OCI-LY3 (cell line): ENCODE measurements around the gene NOP14.
"Not testable (repeated sequence)": the region's sequence is repeated elsewhere in the genome, so short reads cannot be mapped to it uniquely, and the experiment has no call there.

Experiments
- H2AFZ ChIP-seq: fragments of 200-600, 300-600 bp; shearing (Covaris generic); 2 replicates; pipeline ENCODE4 v1.6.0; 2014; ENCODE audit warnings: antibody characterized with exemption, low read depth, low read length
- H3K27ac ChIP-seq: fragments of 200-600, 300-600 bp; sonication (generic); 2 replicates; pipeline ENCODE4 v1.5.1; 2014; ENCODE audit warnings: mild to moderate bottlenecking, low read length, moderate library complexity, mixed read lengths
- H3K27me3 ChIP-seq: fragments of 200-600, 300-600 bp; sonication (generic); 2 replicates; pipeline ENCODE4 v1.6.1; 2014; ENCODE audit warnings: low read depth, low read length, mixed read lengths
- H3K36me3 ChIP-seq: fragments of 200-600, 300-600 bp; sonication (generic); replicated peaks from 2 replicates; pipeline ENCODE3; 2014; ENCODE audit warnings: low read depth, low read length, mixed read lengths
- H3K4me1 ChIP-seq: fragments of 300-600, 200-600 bp; sonication (generic); 2 replicates; pipeline ENCODE4 v1.6.1; 2014; ENCODE audit warnings: low read length, mixed read lengths
- H3K4me2 ChIP-seq: fragments of 200-600, 300-600 bp; sonication (generic); 2 replicates; pipeline ENCODE4 v1.6.1; 2014; ENCODE audit warnings: low read length, mixed read lengths
- H3K4me3 ChIP-seq: fragments of 300-600, 200-600 bp; sonication (generic); 2 replicates; pipeline ENCODE4 v1.5.1; 2014; ENCODE audit warnings: antibody characterized with exemption, mild to moderate bottlenecking, low read length, moderate library complexity
- H3K79me2 ChIP-seq: fragments of 300-600, 200-600 bp; shearing (Covaris generic); 2 replicates; pipeline ENCODE4 v1.6.1; 2014; ENCODE audit warnings: mild to moderate bottlenecking, low read length, mixed read lengths
- H3K9ac ChIP-seq: fragments of 300-600, 200-600 bp; shearing (Covaris generic); 2 replicates; pipeline ENCODE4 v1.6.0; 2014; ENCODE audit warnings: mild to moderate bottlenecking, low read length, moderate library complexity
- H3K9me3 ChIP-seq: fragments of 200-600, 300-600 bp; shearing (Covaris generic); 2 replicates; pipeline ENCODE4 v1.6.1; 2014; ENCODE audit warnings: low read length, mixed read lengths; ENCODE audit not compliant: insufficient read depth
- H4K20me1 ChIP-seq: fragments of 200-600, 300-600 bp; sonication (generic); 2 replicates; pipeline ENCODE4 v1.6.1; 2016; ENCODE audit warnings: low read length, mixed read lengths; ENCODE audit not compliant: insufficient read depth
- EZH2phosphoT487 ChIP-seq: fragments of 200-600 bp; shearing (Covaris generic); IDR thresholded peaks from 2 replicates; pipeline ENCODE4 v1.6.1; 2018; ENCODE audit warnings: antibody characterized with exemption, mixed run types, low read depth
- TF ChIP-seq, protein P1 (sequence below): fragments of 200-600, 300-600 bp; sonication (generic); IDR thresholded peaks from 2 replicates; pipeline ENCODE4 v1.5.1; 2014; ENCODE audit warnings: antibody characterized with exemption, low read length, low read depth

Gene NOP14

DNA sequence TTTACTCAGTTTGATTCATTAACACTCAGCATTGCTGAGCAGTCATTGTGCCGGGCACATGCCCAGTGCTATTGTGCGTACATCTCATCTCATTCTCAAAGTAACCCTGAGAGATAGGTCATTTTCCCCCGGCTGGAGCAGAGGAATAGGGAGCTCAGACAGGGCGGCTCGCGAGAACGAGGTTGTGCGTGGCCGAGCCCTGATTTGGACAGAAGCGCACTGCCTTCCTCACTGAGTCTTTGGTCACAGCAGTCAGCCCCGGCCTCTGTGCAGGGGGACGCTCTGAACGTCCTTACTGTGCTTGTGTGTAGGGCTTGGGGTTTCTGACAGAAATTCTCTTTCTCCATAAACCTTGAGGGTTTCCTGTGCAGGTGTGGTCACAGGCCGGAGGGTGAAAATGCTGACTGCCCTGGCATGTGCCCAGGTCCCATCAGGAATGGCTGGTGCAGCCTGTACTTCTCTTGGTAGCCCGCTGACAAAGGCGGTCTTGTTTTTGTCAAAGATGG is 39.5 kb downstream of the NOP14 start:
- H3K4me2 ChIP-seq: no peak overlapping the region
- H3K79me2 ChIP-seq: no peaks in the 10 kb centered on the region
- H3K27ac ChIP-seq: no peak overlapping the region
- no peaks in the 10 kb centered on the region for H3K9me3 ChIP-seq
- H3K4me3 ChIP-seq: no peak overlapping the region
- no peaks in the 10 kb centered on the region for H3K27me3 ChIP-seq
- H2AFZ ChIP-seq: no peak overlapping the region
- TF ChIP-seq EZH2phosphoT487: no peak
- TF ChIP-seq, protein P1, sequence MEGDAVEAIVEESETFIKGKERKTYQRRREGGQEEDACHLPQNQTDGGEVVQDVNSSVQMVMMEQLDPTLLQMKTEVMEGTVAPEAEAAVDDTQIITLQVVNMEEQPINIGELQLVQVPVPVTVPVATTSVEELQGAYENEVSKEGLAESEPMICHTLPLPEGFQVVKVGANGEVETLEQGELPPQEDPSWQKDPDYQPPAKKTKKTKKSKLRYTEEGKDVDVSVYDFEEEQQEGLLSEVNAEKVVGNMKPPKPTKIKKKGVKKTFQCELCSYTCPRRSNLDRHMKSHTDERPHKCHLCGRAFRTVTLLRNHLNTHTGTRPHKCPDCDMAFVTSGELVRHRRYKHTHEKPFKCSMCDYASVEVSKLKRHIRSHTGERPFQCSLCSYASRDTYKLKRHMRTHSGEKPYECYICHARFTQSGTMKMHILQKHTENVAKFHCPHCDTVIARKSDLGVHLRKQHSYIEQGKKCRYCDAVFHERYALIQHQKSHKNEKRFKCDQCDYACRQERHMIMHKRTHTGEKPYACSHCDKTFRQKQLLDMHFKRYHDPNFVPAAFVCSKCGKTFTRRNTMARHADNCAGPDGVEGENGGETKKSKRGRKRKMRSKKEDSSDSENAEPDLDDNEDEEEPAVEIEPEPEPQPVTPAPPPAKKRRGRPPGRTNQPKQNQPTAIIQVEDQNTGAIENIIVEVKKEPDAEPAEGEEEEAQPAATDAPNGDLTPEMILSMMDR: no peak
- no peaks in the 10 kb centered on the region; the same call in 1 of the 2 replicates for H3K4me1 ChIP-seq
- H3K36me3 ChIP-seq: peaks cover 7% of the 10 kb centered on the region
- no peak overlapping the region for H3K9ac ChIP-seq
- no peaks in the 10 kb centered on the region for H4K20me1 ChIP-seq

DNA sequence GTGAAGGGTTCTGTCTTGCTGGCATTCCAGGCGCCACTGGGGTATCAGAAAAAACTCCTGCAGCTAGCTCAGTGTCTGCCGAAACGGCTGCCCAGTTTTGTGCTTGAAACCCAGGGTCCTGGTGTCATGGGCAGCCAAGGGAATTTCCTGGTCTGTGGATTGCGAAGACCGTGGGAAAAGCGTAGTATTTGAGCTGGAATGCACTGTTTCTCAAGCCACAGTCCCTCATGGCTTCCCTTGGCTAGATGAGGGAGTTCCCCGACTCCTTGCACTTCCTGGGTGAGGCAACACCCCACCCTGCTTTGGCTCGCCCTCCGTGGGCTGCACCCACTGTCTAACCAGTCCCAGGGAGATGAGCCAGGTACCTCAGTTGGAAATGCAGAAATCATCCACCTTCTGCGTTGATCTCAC is 40.1 kb downstream of the NOP14 start:
- Histone ChIP-seq H3K4me3 (no peak overlapping the region), H3K36me3 (peaks cover 7% of the 10 kb centered on the region), H3K9ac (no peak overlapping the region), H3K79me2 (no peaks in the 10 kb centered on the region), H3K4me1 (no peaks in the 10 kb centered on the region; the same call in 1 of the 2 replicates), H2AFZ (no peak overlapping the region), H3K27me3 (no peaks in the 10 kb centered on the region), H4K20me1 (no peaks in the 10 kb centered on the region), H3K9me3 (no peaks in the 10 kb centered on the region), H3K4me2 (no peak overlapping the region), H3K27ac (no peak overlapping the region)
- no peak for TF ChIP-seq EZH2phosphoT487
- TF ChIP-seq, protein P1: no peak

DNA sequence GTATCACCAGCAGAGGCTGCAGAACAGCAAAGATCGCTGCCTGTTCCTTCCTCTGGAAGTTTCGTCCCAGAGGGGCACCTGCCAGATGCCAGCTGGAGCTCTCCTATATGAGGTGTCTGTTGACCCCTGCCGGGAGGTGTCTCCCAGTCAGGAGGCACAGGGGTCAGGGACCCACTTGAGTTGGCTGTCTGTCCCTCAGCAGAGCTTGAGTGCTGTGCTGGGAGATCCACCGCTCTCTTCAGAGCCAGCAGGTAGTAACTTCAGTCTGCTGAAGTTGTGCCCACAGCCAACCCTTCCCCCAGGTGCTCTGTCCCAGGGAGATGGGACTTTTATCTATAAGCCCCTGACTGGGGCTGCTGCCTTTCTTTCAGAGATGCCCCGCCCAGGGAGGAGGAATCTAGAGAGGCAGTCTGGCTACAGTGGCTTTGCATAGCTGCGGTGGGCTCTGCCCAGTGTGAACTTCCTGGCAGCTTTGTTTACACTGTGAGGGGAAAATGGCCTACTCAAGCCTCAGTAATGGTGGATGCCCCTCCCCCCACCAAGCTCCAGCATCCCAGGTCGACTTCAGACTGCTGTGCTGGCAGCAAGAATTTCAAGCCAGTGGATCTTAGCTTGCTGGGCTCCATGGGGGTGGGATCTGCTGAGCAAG is 40.6 kb downstream of the NOP14 start:
- H2AFZ ChIP-seq, H3K9me3 ChIP-seq, H3K4me1 ChIP-seq, H4K20me1 ChIP-seq, H3K27ac ChIP-seq, H3K36me3 ChIP-seq, H3K4me3 ChIP-seq, H3K79me2 ChIP-seq, H3K9ac ChIP-seq, H3K27me3 ChIP-seq, H3K4me2 ChIP-seq: not testable (repeated sequence)

DNA sequence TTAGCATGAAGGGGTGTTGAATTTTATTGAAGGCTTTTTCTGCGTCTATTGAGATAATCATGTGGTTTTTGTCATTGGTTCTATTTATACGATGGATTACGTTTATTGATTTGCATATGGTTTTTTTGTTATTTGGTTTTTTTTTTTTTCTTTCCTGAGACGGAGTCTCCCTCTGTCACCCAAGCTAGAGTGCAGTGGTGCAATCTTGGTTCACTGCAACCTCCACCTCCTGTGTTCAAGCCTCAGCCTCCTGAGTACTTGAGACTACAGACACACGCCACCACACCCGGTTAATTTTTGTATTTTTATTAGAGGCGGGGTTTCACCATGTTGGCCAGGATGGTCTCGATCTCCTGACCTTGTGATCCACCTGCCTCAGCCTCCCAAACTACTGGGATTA is 44.5 kb downstream of the NOP14 start:
- not testable (repeated sequence) for H3K4me1 ChIP-seq, H3K27me3 ChIP-seq, H3K79me2 ChIP-seq, H3K4me2 ChIP-seq, H3K27ac ChIP-seq, H3K9me3 ChIP-seq, H3K9ac ChIP-seq, H2AFZ ChIP-seq, H4K20me1 ChIP-seq, H3K4me3 ChIP-seq
- peaks cover 10% of the 10 kb centered on the region for H3K36me3 ChIP-seq

DNA sequence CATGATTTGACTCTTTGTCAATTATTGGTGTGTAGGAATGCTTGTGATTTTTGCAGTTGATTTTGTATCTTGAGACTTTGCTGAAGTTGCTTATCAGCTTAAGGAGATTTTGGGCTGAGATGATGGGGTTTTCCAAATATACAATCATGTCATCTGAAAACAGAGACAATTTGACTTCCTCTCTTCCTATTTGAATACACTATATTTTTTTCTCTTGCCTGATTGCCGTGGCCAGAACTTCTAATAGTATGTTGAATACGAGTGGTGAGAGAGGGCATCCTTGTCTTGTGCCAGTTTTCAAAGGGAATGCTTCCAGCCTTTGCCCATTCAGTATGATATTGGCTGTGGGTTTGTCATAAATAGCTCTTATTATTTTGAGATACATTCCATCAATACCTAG is 44.9 kb downstream of the NOP14 start:
- H3K9ac ChIP-seq, H3K9me3 ChIP-seq, H3K27me3 ChIP-seq, H4K20me1 ChIP-seq, H3K4me1 ChIP-seq, H3K79me2 ChIP-seq, H3K36me3 ChIP-seq, H3K27ac ChIP-seq, H2AFZ ChIP-seq, H3K4me2 ChIP-seq, H3K4me3 ChIP-seq: not testable (repeated sequence)

DNA sequence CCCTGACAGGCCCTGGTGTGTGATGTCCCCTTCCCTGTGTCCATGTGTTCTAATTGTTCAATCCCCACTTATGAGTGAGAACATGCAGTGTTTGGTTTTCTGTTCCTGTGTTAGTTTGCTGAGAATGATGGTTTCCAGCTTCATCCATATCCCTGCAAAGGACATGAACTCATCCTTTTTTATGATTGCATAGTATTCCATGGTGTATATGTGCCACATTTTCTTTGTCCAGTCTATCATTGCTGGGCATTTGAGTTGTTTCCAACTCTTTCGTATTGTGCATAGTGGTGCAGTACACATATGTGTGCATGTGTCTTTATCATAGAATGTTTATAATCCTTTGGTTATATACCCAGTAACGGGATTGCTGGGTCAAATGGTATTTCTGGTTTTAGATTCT is 46.5 kb downstream of the NOP14 start:
- not testable (repeated sequence) for H3K27ac ChIP-seq, H3K36me3 ChIP-seq, H3K4me3 ChIP-seq, H2AFZ ChIP-seq, H3K4me2 ChIP-seq, H3K9me3 ChIP-seq, H3K4me1 ChIP-seq, H3K9ac ChIP-seq, H3K27me3 ChIP-seq, H4K20me1 ChIP-seq, H3K79me2 ChIP-seq
